ENCODE measurements around the gene CAMK2B. TPM values are rescaled to one million over a fixed set of nuclear protein-coding genes. Genes with fewer than 3 reads are reported as not detected.

The CAMK2B gene
- total and polyA plus RNA-seq, 2 experiments from 2014 or later, result 0.37 to 1.7 TPM

- H3K27me3 ChIP-seq, result no peaks in the 10 kb centered on the region
- no peaks in the 10 kb centered on the region for H3K9me2 ChIP-seq (replicated peaks; ENCODE audit: insufficient read depth)
- H3K9me3 ChIP-seq (ENCODE audit: low read depth), result no peaks in the 10 kb centered on the region
- no peaks in the 10 kb centered on the region for H3K4me1 ChIP-seq (ENCODE audit: insufficient read depth)
- H3K79me2 ChIP-seq, result no peaks in the 10 kb centered on the region
- H3K36me3 ChIP-seq (replicated peaks; ENCODE audit: insufficient read depth, low read depth), result no peaks in the 10 kb centered on the region
- H4K20me1 ChIP-seq (ENCODE audit: insufficient read depth, poor library complexity, severe bottlenecking), result no peaks in the 10 kb centered on the region
- no peak overlapping the region for H3K4me2 ChIP-seq
- H2AFZ ChIP-seq, result no peak overlapping the region
- TF ChIP-seq EZH2 (IDR thresholded peaks at IDR 0.05; ENCODE audit: borderline replicate concordance) (no peak), EZH2phosphoT487 (IDR thresholded peaks at IDR 0.05; ENCODE audit: low read depth, severe bottlenecking, unreplicated experiment) (no peak)
- TF ChIP-seq, protein P1, sequence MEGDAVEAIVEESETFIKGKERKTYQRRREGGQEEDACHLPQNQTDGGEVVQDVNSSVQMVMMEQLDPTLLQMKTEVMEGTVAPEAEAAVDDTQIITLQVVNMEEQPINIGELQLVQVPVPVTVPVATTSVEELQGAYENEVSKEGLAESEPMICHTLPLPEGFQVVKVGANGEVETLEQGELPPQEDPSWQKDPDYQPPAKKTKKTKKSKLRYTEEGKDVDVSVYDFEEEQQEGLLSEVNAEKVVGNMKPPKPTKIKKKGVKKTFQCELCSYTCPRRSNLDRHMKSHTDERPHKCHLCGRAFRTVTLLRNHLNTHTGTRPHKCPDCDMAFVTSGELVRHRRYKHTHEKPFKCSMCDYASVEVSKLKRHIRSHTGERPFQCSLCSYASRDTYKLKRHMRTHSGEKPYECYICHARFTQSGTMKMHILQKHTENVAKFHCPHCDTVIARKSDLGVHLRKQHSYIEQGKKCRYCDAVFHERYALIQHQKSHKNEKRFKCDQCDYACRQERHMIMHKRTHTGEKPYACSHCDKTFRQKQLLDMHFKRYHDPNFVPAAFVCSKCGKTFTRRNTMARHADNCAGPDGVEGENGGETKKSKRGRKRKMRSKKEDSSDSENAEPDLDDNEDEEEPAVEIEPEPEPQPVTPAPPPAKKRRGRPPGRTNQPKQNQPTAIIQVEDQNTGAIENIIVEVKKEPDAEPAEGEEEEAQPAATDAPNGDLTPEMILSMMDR (IDR thresholded peaks at IDR 0.05; ENCODE audit: poor library complexity), result no peak
- DNase-seq (ENCODE audit: low spot score), result no peak
- no peak overlapping the region for H3K27ac ChIP-seq
- 88% methylated on average over 7 of the region's 7 CpGs for WGBS (ENCODE audit: low lambda C conversion rate, missing lambda C conversion rate)
- H3K4me3 ChIP-seq, result no peak overlapping the region
Observed at GRCh38 chr7:44230286-44230685, 95.1 kb downstream of the CAMK2B start.

DNA sequence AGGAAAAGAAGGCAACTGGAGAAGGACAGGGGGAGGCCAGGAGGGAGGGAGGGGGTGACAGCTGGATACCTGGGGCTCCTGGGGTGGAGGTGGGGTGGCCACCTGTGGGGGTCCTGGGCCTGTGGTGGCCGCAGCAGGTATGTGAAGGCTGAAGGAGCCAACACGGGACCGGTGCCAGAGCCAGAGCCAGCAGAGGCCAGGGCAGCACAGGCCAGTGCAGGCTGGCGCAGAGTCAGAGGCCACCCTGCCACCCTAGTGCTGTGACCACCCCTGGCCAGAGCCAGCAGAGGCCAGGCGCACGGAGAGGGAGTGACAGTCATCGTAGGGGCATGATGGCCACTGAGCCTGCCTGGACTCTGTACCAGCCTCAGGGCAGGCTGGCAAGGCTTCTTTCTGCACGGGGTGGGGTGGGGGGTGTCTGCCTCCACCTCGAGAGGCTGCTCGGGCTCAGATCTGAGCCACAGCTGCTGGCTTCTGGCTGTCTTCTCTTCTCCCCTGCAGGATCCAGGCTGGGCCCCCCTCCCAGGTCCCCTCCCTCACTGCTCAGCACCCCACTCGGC, 95.8 kb downstream of the CAMK2B start:
- no peaks in the 10 kb centered on the region for H4K20me1 ChIP-seq (ENCODE audit: insufficient read depth, poor library complexity, severe bottlenecking)
- H3K79me2 ChIP-seq, result no peaks in the 10 kb centered on the region
- no peak overlapping the region for H3K27ac ChIP-seq
- no peaks in the 10 kb centered on the region for H3K9me3 ChIP-seq (ENCODE audit: low read depth)
- H3K4me3 ChIP-seq, result no peak overlapping the region
- H3K36me3 ChIP-seq (replicated peaks; ENCODE audit: insufficient read depth, low read depth), result no peaks in the 10 kb centered on the region
- DNase-seq (ENCODE audit: low spot score), result no peak
- no peak for TF ChIP-seq EZH2phosphoT487 (IDR thresholded peaks at IDR 0.05; ENCODE audit: low read depth, severe bottlenecking, unreplicated experiment)
- no peak for TF ChIP-seq EZH2 (IDR thresholded peaks at IDR 0.05; ENCODE audit: borderline replicate concordance)
- TF ChIP-seq, protein P1 (IDR thresholded peaks at IDR 0.05; ENCODE audit: poor library complexity), result no peak
- H2AFZ ChIP-seq, result no peak overlapping the region
- H3K4me2 ChIP-seq, result no peak overlapping the region
- H3K27me3 ChIP-seq, result no peaks in the 10 kb centered on the region
- H3K9me2 ChIP-seq (replicated peaks; ENCODE audit: insufficient read depth), result no peaks in the 10 kb centered on the region
- no peaks in the 10 kb centered on the region for H3K4me1 ChIP-seq (ENCODE audit: insufficient read depth)
- WGBS (ENCODE audit: low lambda C conversion rate, missing lambda C conversion rate), result 87% methylated on average over 11 of the region's 11 CpGs

DNA sequence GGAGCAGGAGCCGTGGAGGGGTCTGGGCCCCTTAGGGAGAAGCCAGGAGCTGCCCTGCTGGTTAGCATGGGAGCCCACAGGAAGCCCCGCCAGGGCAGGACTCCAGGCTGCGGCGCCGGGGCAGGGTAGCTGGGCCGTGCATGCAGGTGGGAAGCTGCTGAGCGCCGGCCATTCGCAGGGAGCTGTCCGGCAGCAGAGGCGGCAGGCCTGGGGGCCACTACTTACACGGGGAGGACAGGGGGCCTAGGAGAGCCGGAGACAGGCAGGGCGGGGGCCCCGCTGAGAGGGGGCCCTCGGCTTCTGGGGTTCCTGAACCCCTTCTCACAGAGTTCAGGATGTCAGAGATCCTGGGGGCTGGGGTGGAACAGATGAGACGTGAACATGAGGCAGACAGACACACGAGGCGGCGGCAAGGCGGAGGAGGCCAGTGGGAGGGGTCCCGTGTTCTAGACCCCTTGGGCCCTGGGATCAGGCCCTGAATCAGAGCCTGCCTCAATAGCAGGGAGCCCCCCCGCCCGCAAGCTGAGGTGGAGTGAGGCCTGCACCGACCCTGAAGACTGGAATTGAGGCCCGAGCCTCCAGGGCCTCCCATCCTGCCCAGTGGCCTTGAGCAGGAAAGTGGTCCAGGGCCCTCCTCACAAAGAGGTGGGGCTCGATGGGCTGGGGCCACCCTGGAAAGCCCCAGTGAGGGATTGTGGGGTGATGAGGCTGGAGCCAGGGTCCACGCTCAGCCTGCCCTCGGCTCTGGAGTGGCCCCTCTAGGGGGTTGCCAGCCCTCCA, 96.6 kb downstream of the CAMK2B start:
- H3K27ac ChIP-seq, result no peak overlapping the region
- TF ChIP-seq EZH2phosphoT487 (IDR thresholded peaks at IDR 0.05; ENCODE audit: low read depth, severe bottlenecking, unreplicated experiment), result no peak
- no peak for TF ChIP-seq EZH2 (IDR thresholded peaks at IDR 0.05; ENCODE audit: borderline replicate concordance)
- TF ChIP-seq, protein P1 (IDR thresholded peaks at IDR 0.05; ENCODE audit: poor library complexity), result no peak
- no peaks in the 10 kb centered on the region for H3K9me2 ChIP-seq (replicated peaks; ENCODE audit: insufficient read depth)
- no peak overlapping the region for H2AFZ ChIP-seq
- H4K20me1 ChIP-seq (ENCODE audit: insufficient read depth, poor library complexity, severe bottlenecking), result no peaks in the 10 kb centered on the region
- H3K9me3 ChIP-seq (ENCODE audit: low read depth), result no peaks in the 10 kb centered on the region
- 83% methylated on average over 24 of the region's 29 CpGs for WGBS (ENCODE audit: low lambda C conversion rate, missing lambda C conversion rate)
- no peak overlapping the region for H3K4me2 ChIP-seq
- no peak for DNase-seq (ENCODE audit: low spot score)
- no peaks in the 10 kb centered on the region for H3K4me1 ChIP-seq (ENCODE audit: insufficient read depth)
- no peaks in the 10 kb centered on the region for H3K36me3 ChIP-seq (replicated peaks; ENCODE audit: insufficient read depth, low read depth)
- H3K27me3 ChIP-seq, result no peaks in the 10 kb centered on the region
- no peak overlapping the region for H3K4me3 ChIP-seq
- no peaks in the 10 kb centered on the region for H3K79me2 ChIP-seq

Data from hepatocyte (in vitro differentiated cells).